Caco-2 (cell line): ENCODE results near the gene CEP112. TPM values are rescaled to one million over a fixed set of nuclear protein-coding genes. Genes with fewer than 3 reads are reported as not detected.

Experiments
- BruUV-seq: library from RNA; stranded (reverse); fragments of 400-500 nt; replicated peaks from 2 replicates; lab custom pipeline; 2021; lab: Mats Ljungman, UMichigan
- CTCF ChIA-PET: fragments of 300-600 bp; sonication (Branson Sonifier 250); formaldehyde crosslinking; loops from one replicate; lab custom pipeline; 2022; ENCODE audit warnings: antibody characterized with exemption; lab: Charles Lee
- POLR2A ChIA-PET: fragments of 300-600 bp; sonication (Branson Sonifier 250); formaldehyde crosslinking; loops from one replicate; lab custom pipeline; 2022; ENCODE audit warnings: antibody characterized with exemption; lab: Charles Lee
- DNase-seq, 2 experiments: peaks; one replicate each; pipeline versions ENCODE4 v3.0.0 to v3.0.0-alpha.2; 2020 to 2022
- H3K27me3 ChIP-seq: replicated peaks from 2 replicates; pipeline ENCODE4 v1.6.0; 2011; ENCODE audit warnings: low read length; ENCODE audit not compliant: control insufficient read depth, insufficient read depth
- H3K36me3 ChIP-seq: 2 replicates; pipeline ENCODE4 v1.5.1; 2011; ENCODE audit warnings: low read length; ENCODE audit not compliant: control insufficient read depth, insufficient read depth
- H3K4me1 ChIP-seq: fragments of 250-450 bp; sonication (Bioruptor Pico); 2 replicates; pipeline ENCODE4 v1.5.1; 2020; ENCODE audit warnings: mild to moderate bottlenecking
- H3K4me3 ChIP-seq: 2 replicates; pipeline ENCODE4 v1.5.1; 2011; ENCODE audit warnings: low read depth, mild to moderate bottlenecking, control low read depth, low read length
- H3K9me3 ChIP-seq: fragments of 250-450 bp; sonication (Bioruptor Pico); 2 replicates; pipeline ENCODE4 v1.5.1; 2020; ENCODE audit warnings: mild to moderate bottlenecking, moderate library complexity
- H3K27ac Mint-ChIP-seq: one replicate; pipeline ENCODE4 v1.8.0; 2022; ENCODE audit warnings: mixed read lengths; ENCODE audit not compliant: unreplicated experiment
- H3K27me3 Mint-ChIP-seq: one replicate; pipeline ENCODE4 v1.8.0; 2022; ENCODE audit warnings: mixed read lengths; ENCODE audit not compliant: insufficient read depth, unreplicated experiment
- H3K36me3 Mint-ChIP-seq: one replicate; pipeline ENCODE4 v1.8.0; 2022; ENCODE audit warnings: mild to moderate bottlenecking, mixed read lengths; ENCODE audit not compliant: insufficient read depth, unreplicated experiment
- H3K4me1 Mint-ChIP-seq: one replicate; pipeline ENCODE4 v1.8.0; 2022; ENCODE audit warnings: low read depth, mixed read lengths; ENCODE audit not compliant: unreplicated experiment
- H3K4me3 Mint-ChIP-seq: one replicate; pipeline ENCODE4 v1.8.0; 2022; ENCODE audit warnings: mild to moderate bottlenecking, moderate library complexity, mixed read lengths; ENCODE audit not compliant: unreplicated experiment
- H3K9me3 Mint-ChIP-seq: one replicate; pipeline ENCODE4 v1.8.0; 2022; ENCODE audit warnings: mixed read lengths; ENCODE audit not compliant: unreplicated experiment
- intact Hi-C: fragments of 100-400 bp; cut with micrococcal nuclease; formaldehyde crosslinking; loops from one replicate; pipeline ENCODE4 v1.10.0; 2022; ENCODE audit not compliant: unreplicated experiment
- total RNA-seq: library from RNA; stranded (reverse); gene quantifications from 2 replicates; pipeline ENCODE4 v1.2.3, GENCODE V29; 2022
- TF ChIP-seq, protein P1 (sequence below), 2 experiments: fragments of 200-600 bp in 1 of 2; IDR thresholded peaks; 1 replicate in 1 of 2; 2 replicates in 1 of 2; pipeline versions ENCODE4 v1.5.1 to v1.8.0; 2011 to 2022; ENCODE audit warnings: antibody characterized with exemption in 1 of 2, control low read depth in 1 of 2, inconsistent platforms in 1 of 2, low read depth in 1 of 2, low read length in 1 of 2, mild to moderate bottlenecking in 1 of 2, moderate library complexity in 1 of 2; ENCODE audit not compliant: insufficient read depth in 1 of 2, severe bottlenecking in 1 of 2, unreplicated experiment in 1 of 2

Gene CEP112
- total RNA-seq, 1 experiment from 2014 or later, result 4.7 TPM

DNA sequence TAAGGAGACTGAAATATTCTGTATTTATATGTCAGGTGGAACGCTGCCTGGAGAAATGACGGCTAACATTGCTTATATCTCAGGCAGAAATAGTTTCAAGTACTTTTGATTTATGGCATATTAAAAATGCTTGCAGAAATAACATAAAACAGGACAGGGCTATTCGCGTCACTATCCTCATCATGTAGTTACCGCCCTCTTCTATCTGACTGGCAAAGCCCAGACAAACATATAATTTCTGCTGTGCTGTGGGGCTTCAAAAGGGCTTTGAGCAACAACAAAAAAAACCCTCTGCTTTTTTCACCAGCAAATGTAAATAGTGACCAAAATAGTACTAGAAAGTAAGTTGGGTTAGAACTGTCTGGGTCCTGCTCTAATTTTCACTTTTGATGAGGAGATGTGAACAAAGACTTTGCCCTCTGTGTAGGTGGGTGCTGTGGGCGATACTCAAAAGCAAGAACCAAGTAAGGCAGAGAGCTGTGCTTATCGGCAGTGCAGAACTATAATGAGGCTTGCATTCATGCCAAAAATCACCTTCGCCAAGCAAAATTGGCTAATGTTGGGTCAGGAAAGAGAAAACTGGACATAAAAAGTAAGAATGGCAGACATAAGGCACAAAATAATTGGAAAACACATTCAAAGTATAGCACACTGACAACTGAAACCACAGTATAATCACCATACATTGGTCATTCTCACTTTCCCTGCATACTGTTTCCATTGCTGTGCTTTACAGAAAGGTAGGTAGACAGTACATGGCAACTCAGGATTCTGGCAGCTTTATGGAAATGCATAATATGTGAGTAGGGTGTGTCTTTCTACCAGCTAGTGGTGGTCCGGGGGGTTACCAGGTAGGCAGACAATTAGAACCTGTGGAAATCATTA, 479.3 kb downstream of the CEP112 start:
- intact Hi-C loops, result no loop called here
- Histone ChIP-seq H3K27me3 (no peaks in the 10 kb centered on the region), H3K4me1 (no peaks in the 10 kb centered on the region), H3K9me3 (no peaks in the 10 kb centered on the region), H3K36me3 (no peaks in the 10 kb centered on the region), H3K4me3 (no peak overlapping the region)
- Mint-ChIP-seq H3K4me3 (no peak overlapping the region), H3K36me3 (no peaks in the 10 kb centered on the region), H3K4me1 (no peaks in the 10 kb centered on the region), H3K27ac (no peak overlapping the region), H3K9me3 (no peaks in the 10 kb centered on the region), H3K27me3 (no peaks in the 10 kb centered on the region)
- POLR2A ChIA-PET, result no interaction called here
- BruUV-seq, result no TSS peak
- CTCF ChIA-PET, result no interaction called here
- TF ChIP-seq, protein P1, sequence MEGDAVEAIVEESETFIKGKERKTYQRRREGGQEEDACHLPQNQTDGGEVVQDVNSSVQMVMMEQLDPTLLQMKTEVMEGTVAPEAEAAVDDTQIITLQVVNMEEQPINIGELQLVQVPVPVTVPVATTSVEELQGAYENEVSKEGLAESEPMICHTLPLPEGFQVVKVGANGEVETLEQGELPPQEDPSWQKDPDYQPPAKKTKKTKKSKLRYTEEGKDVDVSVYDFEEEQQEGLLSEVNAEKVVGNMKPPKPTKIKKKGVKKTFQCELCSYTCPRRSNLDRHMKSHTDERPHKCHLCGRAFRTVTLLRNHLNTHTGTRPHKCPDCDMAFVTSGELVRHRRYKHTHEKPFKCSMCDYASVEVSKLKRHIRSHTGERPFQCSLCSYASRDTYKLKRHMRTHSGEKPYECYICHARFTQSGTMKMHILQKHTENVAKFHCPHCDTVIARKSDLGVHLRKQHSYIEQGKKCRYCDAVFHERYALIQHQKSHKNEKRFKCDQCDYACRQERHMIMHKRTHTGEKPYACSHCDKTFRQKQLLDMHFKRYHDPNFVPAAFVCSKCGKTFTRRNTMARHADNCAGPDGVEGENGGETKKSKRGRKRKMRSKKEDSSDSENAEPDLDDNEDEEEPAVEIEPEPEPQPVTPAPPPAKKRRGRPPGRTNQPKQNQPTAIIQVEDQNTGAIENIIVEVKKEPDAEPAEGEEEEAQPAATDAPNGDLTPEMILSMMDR (IDR thresholded peaks at IDR 0.05; ENCODE audit: insufficient read depth in 1 of 2, low read depth in 1 of 2, low read length in 1 of 2, severe bottlenecking in 1 of 2, unreplicated experiment in 1 of 2), result no peak
- no peak for DNase-seq

DNA sequence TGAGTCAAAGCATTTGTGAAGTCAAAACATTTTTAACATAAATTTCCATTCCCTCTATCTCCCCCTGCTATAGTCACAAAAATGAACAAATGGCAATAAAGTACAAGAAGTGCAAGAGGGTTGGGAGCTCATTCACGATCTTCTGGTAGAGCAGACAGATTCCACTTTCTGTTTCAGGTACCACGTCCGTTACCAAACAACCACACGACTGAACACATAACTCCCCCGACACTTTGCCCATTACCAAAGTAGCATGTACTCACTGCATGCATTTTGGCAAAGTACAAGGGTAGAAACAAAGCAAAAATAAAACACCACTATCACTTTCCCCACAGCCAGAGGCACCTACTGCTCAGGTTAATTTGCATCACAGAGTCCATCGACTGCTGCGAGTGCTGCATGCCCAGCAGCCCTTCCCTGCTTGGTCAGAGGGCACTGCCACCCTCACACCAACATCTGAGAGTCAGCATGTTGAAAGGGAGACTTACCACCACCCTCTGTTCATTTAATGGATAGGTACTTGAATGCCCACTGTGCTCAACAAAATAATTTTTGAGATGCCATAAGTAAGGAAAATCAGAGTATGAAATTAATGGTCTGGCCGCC, 480.2 kb downstream of the CEP112 start:
- POLR2A ChIA-PET, result no interaction called here
- H3K27me3 Mint-ChIP-seq, result no peaks in the 10 kb centered on the region
- no peaks in the 10 kb centered on the region for H3K9me3 Mint-ChIP-seq
- CTCF ChIA-PET, result no interaction called here
- no peak overlapping the region for H3K4me3 ChIP-seq
- no peaks in the 10 kb centered on the region for H3K36me3 Mint-ChIP-seq
- intact Hi-C loops, result no loop called here
- no peak for DNase-seq
- H3K4me1 ChIP-seq, result no peaks in the 10 kb centered on the region
- TF ChIP-seq, protein P1 (IDR thresholded peaks at IDR 0.05; ENCODE audit: insufficient read depth in 1 of 2, low read depth in 1 of 2, low read length in 1 of 2, severe bottlenecking in 1 of 2, unreplicated experiment in 1 of 2), result no peak
- no peak overlapping the region for H3K27ac Mint-ChIP-seq
- H3K4me1 Mint-ChIP-seq, result no peaks in the 10 kb centered on the region
- no peaks in the 10 kb centered on the region for H3K9me3 ChIP-seq
- H3K27me3 ChIP-seq, result no peaks in the 10 kb centered on the region
- no peak overlapping the region for H3K4me3 Mint-ChIP-seq
- no TSS peak for BruUV-seq
- H3K36me3 ChIP-seq, result no peaks in the 10 kb centered on the region

DNA sequence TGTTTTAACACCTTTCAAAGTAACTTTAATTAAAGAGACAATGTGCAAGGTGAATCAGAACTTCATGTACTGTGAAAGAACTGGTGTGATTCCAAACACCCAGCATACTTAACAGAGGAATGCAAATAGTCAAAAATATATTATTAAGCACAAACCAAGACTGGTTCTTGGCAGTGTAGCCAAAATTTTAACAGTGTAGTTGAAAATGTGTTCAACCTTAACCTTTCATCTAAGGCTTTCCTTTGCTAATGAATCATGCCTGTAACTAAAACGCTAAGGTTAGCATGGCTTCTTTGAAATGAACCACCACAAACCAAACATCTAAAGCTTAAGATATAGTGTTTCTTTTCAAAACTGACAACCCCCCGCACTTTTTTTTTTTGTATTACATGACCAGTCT, 484.2 kb downstream of the CEP112 start:
- TF ChIP-seq, protein P1 (IDR thresholded peaks at IDR 0.05; ENCODE audit: insufficient read depth in 1 of 2, low read depth in 1 of 2, low read length in 1 of 2, severe bottlenecking in 1 of 2, unreplicated experiment in 1 of 2), result no peak
- peaks cover 13% of the 10 kb centered on the region for H3K4me1 ChIP-seq
- Mint-ChIP-seq H3K9me3 (no peaks in the 10 kb centered on the region), H3K4me1 (peaks cover 8% of the 10 kb centered on the region), H3K27ac (no peak overlapping the region), H3K36me3 (no peaks in the 10 kb centered on the region), H3K4me3 (no peak overlapping the region), H3K27me3 (no peaks in the 10 kb centered on the region)
- ChIA-PET POLR2A (no interaction called here), CTCF (no interaction called here)
- no peaks in the 10 kb centered on the region for H3K27me3 ChIP-seq
- intact Hi-C loops, result no loop called here
- H3K9me3 ChIP-seq, result no peaks in the 10 kb centered on the region
- no peak overlapping the region for H3K4me3 ChIP-seq
- H3K36me3 ChIP-seq, result no peaks in the 10 kb centered on the region
- BruUV-seq, result no TSS peak
- DNase-seq, result no peak
